ENCODE results near the gene GLT8D2. TPM values are rescaled to one million over a fixed set of nuclear protein-coding genes. Genes with fewer than 3 reads are reported as not detected.

The GLT8D2 gene
- polyA plus RNA-seq, 3 donors, result not detected

- 100% methylated on average over 2 of the region's 7 CpGs for WGBS (ENCODE audit: insufficient coverage)
- Histone ChIP-seq H3K4me3 (replicated peaks in 1 of 3; ENCODE audit: low read depth in 2 of 3, low read length in 3 of 3) (peak overlapping the region in 2 of 3 experiments; percentile 86 to 88), H3K36me3 (replicated peaks in 1 of 2; ENCODE audit: control insufficient read depth in 1 of 2, insufficient read depth in 2 of 2, low read length in 2 of 2) (peaks cover 12 to 16% of the 10 kb centered on the region in 2 donors), H3K9me3 (replicated peaks in 1 of 2; ENCODE audit: control insufficient read depth in 1 of 2, insufficient read depth in 1 of 2, low read length in 2 of 2) (no peaks in the 10 kb centered on the region), H3K4me2 (replicated peaks; ENCODE audit: extremely low read depth, low read length, poor library complexity, severe bottlenecking) (peak overlapping the region; percentile 90), H4K20me1 (ENCODE audit: insufficient read depth, low read length) (no peaks in the 10 kb centered on the region), H3K27me3 (ENCODE audit: control insufficient read depth in 2 of 2, insufficient read depth in 2 of 2, low read length in 2 of 2) (no peaks in the 10 kb centered on the region), H3K27ac (ENCODE audit: low read depth in 1 of 2, low read length in 2 of 2) (peak overlapping the region; percentile 67 to 85), H3K79me2 (ENCODE audit: insufficient read depth, low read length) (peaks cover 17% of the 10 kb centered on the region), H3K9ac (ENCODE audit: insufficient read depth, low read length, poor library complexity, severe bottlenecking) (no peak overlapping the region), H2AFZ (ENCODE audit: insufficient read depth, low read depth, low read length, poor library complexity, severe bottlenecking) (peak overlapping the region; percentile 94), H3K4me1 (ENCODE audit: control insufficient read depth in 1 of 2, insufficient read depth in 2 of 2, low read length in 2 of 2) (peaks cover 13 to 18% of the 10 kb centered on the region in 2 donors)
- H3K27me3 Mint-ChIP-seq (ENCODE audit: low read depth in 3 of 3), result peaks cover 0 to 3% (median 2%) of the 10 kb centered on the region in 3 donors
- H3K9me3 Mint-ChIP-seq, result no peaks in the 10 kb centered on the region
- peak overlapping the region; percentile 93 to 99 (median 96) for H3K27ac Mint-ChIP-seq
- peak overlapping the region; percentile 88 to 94 for H3K4me3 Mint-ChIP-seq
- peaks cover 10 to 17% of the 10 kb centered on the region in 2 donors for H3K36me3 Mint-ChIP-seq
- H3K4me1 Mint-ChIP-seq, result peaks cover 15% of the 10 kb centered on the region
- no peak for DNase-seq
- TF ChIP-seq, protein P1, sequence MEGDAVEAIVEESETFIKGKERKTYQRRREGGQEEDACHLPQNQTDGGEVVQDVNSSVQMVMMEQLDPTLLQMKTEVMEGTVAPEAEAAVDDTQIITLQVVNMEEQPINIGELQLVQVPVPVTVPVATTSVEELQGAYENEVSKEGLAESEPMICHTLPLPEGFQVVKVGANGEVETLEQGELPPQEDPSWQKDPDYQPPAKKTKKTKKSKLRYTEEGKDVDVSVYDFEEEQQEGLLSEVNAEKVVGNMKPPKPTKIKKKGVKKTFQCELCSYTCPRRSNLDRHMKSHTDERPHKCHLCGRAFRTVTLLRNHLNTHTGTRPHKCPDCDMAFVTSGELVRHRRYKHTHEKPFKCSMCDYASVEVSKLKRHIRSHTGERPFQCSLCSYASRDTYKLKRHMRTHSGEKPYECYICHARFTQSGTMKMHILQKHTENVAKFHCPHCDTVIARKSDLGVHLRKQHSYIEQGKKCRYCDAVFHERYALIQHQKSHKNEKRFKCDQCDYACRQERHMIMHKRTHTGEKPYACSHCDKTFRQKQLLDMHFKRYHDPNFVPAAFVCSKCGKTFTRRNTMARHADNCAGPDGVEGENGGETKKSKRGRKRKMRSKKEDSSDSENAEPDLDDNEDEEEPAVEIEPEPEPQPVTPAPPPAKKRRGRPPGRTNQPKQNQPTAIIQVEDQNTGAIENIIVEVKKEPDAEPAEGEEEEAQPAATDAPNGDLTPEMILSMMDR (IDR thresholded peaks at IDR 0.05), result no peak
- intact Hi-C loops (cut with micrococcal nuclease), result loop anchor here (1.0 to 10.0 kb wide), 4 partner anchors 7 to 1177 kb away; partner anchors contain the start of genes HSP90B1 (in 1 of the 2) and TDG (in 1 of the 2)
These were observed 92.1 kb downstream of the GLT8D2 start for GRCh38 chr12:103957865-103958388.

DNA sequence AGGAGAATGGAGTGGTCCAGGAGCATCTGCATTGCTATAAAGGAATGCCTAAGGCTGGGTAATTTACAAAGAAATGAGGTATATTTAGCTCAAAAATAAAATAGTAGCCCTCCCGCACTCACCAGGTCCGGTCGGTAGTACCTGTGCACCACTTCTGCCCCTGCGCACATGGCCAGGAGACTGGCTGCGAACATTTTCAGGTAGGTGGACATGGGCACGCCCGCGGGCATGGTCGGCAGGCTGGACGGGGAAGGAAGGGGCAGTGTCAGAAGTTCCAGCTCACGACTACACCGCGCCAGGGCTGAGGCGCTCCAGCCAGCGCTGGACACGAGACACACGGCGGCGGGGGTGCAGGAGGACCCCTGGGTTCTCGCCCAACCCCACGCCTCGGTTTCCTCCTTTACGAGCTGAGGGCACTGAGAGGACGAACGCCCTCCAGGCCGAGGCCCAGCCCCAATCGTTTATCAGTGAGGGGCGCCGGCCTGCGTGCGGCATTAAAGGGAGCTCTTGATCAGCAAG is 93.4 kb downstream of the GLT8D2 start:
- Mint-ChIP-seq H3K4me3 (peak overlapping the region; percentile 88 to 94), H3K27me3 (ENCODE audit: low read depth in 3 of 3) (peaks cover 0 to 2% (median 2%) of the 10 kb centered on the region in 3 donors), H3K9me3 (no peaks in the 10 kb centered on the region), H3K36me3 (peaks cover 20 to 31% of the 10 kb centered on the region in 2 donors), H3K4me1 (peaks cover 15% of the 10 kb centered on the region), H3K27ac (peak overlapping the region; percentile 93 to 99 (median 96))
- no peaks in the 10 kb centered on the region for H3K27me3 ChIP-seq (ENCODE audit: control insufficient read depth in 2 of 2, insufficient read depth in 2 of 2, low read length in 2 of 2)
- DNase-seq, result no peak
- peak overlapping the region; percentile 67 to 85 for H3K27ac ChIP-seq (ENCODE audit: low read depth in 1 of 2, low read length in 2 of 2)
- peak overlapping the region; percentile 94 for H2AFZ ChIP-seq (ENCODE audit: insufficient read depth, low read depth, low read length, poor library complexity, severe bottlenecking)
- H3K4me1 ChIP-seq (ENCODE audit: control insufficient read depth in 1 of 2, insufficient read depth in 2 of 2, low read length in 2 of 2), result peaks cover 13 to 18% of the 10 kb centered on the region in 2 donors
- TF ChIP-seq, protein P1 (IDR thresholded peaks at IDR 0.05), result no peak
- intact Hi-C loops (cut with micrococcal nuclease), result loop anchor here (1.0 to 10.0 kb wide), 4 partner anchors 9 to 1178 kb away; partner anchors contain the start of genes HSP90B1 (in 1 of the 2) and TDG (in 1 of the 2)
- peak overlapping the region; percentile 90 for H3K4me2 ChIP-seq (replicated peaks; ENCODE audit: extremely low read depth, low read length, poor library complexity, severe bottlenecking)
- H3K9ac ChIP-seq (ENCODE audit: insufficient read depth, low read length, poor library complexity, severe bottlenecking), result peak overlapping the region; percentile 71
- H3K9me3 ChIP-seq (replicated peaks in 1 of 2; ENCODE audit: control insufficient read depth in 1 of 2, insufficient read depth in 1 of 2, low read length in 2 of 2), result no peaks in the 10 kb centered on the region
- peaks cover 25% of the 10 kb centered on the region for H3K79me2 ChIP-seq (ENCODE audit: insufficient read depth, low read length)
- WGBS (ENCODE audit: insufficient coverage), result under 1% methylated on average over 25 of the region's 31 CpGs
- peaks cover 24 to 30% of the 10 kb centered on the region in 2 donors for H3K36me3 ChIP-seq (replicated peaks in 1 of 2; ENCODE audit: control insufficient read depth in 1 of 2, insufficient read depth in 2 of 2, low read length in 2 of 2)
- H4K20me1 ChIP-seq (ENCODE audit: insufficient read depth, low read length), result no peaks in the 10 kb centered on the region
- peak overlapping the region; percentile 71 to 88 (median 86) for H3K4me3 ChIP-seq (replicated peaks in 1 of 3; ENCODE audit: low read depth in 2 of 3, low read length in 3 of 3)

All from CD14-positive monocyte (primary cell).